ENCODE results near the gene FMN1. TPM values are rescaled to one million over a fixed set of nuclear protein-coding genes. Genes with fewer than 3 reads are reported as not detected.

The FMN1 gene
- total and polyA plus RNA-seq, 2 of the 8 experiments (the other 6 are each of a cell fraction or from before 2014, with no cell fraction given), result 0.27 to 3.7 TPM

GRCh38 chr15:32738666-32739065 lies 455.8 kb downstream of the FMN1 start (continued):
- TF ChIP-seq CHD7 (IDR thresholded peaks at IDR 0.05; ENCODE audit: insufficient replicate concordance, low read length) (no peak), TEAD4 (IDR thresholded peaks at IDR 0.05; ENCODE audit: low read depth, low read length) (no peak), BCL11A (IDR thresholded peaks at IDR 0.05; ENCODE audit: low read depth in 2 of 2, low read length in 2 of 2) (no peak), SIRT6 (IDR thresholded peaks at IDR 0.05; ENCODE audit: low read length) (no peak), BACH1 (IDR thresholded peaks at IDR 0.05; ENCODE audit: low read length) (no peak), SAP30 (IDR thresholded peaks at IDR 0.05; ENCODE audit: insufficient read depth, insufficient replicate concordance, low read length) (no peak), SP2 (IDR thresholded peaks at IDR 0.05; ENCODE audit: low read length) (no peak)
